Prostate gland (tissue), 2 donors: ENCODE data around the gene TBC1D8B.

ENCODE experiments used
- CTCF ChIP-seq, 4 experiments: fragments of 200-600 bp in 2 of 4; fragments of 450-650 bp in 2 of 4; sonication (generic) in 2 of 4; IDR thresholded peaks; 1 replicate in 3 of 4; 2 replicates in 1 of 4; pipeline ENCODE4 v1.5.1; 2016 to 2019; ENCODE audit warnings: antibody characterized with exemption in 4 of 4, mild to moderate bottlenecking in 2 of 4, moderate library complexity in 2 of 4
- POLR2A ChIP-seq: fragments of 450-650 bp; IDR thresholded peaks from one replicate; pipeline ENCODE4 v1.6.1; 2016; ENCODE audit warnings: antibody characterized with exemption, mild to moderate bottlenecking

DNA sequence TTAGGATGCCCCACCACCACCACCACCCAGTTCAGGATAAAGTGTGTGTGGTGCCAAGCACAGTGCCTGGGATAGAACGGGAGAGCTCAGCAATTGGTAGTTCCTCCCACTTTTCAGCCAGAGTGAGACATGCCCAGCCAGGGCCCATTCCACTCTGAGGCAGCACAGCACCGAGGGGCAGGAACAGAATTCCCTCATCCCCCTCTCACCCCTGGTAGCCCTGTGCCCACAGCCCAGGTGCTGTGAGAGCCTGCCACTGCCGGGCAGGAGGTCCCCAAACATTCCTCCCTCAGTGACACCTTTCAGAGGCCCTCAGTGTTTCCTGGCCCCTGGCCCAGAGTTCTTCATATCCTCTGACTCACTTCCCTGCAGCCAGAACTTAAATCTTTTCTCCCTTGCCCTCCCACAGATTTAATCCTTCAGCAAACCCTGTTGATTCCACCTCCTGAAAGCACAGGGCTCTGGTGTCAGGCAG is 92.5 kb downstream of the TBC1D8B start:
- TF ChIP-seq POLR2A: no peak
- TF ChIP-seq CTCF (IDR thresholded peaks at IDR 0.05): no peak
